Fibroblast of skin of left biceps (primary cell): Measurements from ENCODE around the gene OR5H15.
"Not testable (repeated sequence)": the region's sequence is repeated elsewhere in the genome, so short reads cannot be mapped to it uniquely, and the experiment has no call there.

Experiments
- DNase-seq, 2 experiments: peaks; one replicate each; pipeline ENCODE4 v3.0.0-alpha.2; 2013; ENCODE audit warnings: low read depth in 2 of 2

Gene OR5H15

DNA sequence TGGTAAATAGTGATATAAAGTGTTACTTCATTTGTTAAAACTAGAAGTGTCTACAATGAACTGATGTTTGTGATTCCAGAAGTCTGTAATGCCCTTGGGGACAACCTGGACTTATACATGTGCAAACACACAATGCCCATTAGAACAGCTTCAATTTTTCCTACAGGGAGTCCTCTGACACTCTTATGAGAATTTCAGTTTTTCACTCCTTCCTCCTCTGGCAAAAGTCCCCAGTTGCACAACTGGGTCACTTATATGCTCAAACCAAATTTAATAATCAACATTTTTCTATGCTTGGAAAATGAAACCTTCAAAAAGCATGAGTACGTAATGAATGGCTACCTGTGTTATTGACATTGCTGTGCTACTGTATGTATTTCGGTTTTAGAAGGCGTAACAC lies at the start of gene OR5H15:
Gene OR5H15 (plus strand): TSS at position 301 of the 400 bp plus-strand sequence. CDS start 2,004 bp downstream, outside the sequence.
- DNase-seq = no peak

DNA sequence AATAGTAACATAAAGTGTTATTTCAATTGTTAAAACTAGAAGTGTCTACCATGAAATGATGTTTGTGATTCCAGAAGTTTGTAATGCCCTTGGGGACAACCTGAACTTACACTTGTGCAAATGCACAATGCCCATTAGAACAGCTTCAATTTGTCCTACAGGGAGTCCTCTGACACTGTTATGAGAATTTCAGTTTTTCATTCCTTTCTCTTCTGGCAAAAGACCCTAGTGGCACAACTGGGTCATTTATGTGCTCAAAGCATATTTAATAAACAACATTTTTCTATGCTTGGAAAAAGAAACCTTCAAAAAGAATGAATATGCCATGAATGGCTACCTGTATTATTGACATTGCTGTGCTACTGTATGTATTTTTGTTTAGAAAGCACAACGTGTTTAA lies 36.1 kb upstream of the OR5H15 start, which contains the start of gene OR5H1:
Gene OR5H1 (plus strand): TSS at position 301 of the 400 bp plus-strand sequence. CDS start 1,977 bp downstream, outside the sequence.
- no peak for DNase-seq

DNA sequence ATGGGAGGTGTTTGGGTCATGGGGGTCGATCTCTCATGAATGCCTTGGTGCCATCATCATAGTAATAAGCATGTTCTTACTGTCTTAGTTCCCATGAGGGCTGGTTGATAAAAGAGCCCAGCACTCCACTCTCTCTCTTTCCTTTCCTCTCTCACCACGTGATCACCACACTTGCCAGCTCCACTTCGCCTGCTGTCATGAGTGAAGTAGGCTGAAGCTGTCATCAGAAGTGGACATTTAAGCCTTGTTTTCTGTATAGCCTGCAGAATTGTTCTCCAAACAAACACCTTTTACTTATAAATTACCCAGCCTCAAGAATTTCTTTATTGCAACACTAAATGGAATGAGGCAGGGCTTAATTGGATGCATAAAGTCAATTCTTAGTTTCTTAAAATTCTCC lies 29.9 kb upstream of the OR5H15 start:
- DNase-seq = no peak

DNA sequence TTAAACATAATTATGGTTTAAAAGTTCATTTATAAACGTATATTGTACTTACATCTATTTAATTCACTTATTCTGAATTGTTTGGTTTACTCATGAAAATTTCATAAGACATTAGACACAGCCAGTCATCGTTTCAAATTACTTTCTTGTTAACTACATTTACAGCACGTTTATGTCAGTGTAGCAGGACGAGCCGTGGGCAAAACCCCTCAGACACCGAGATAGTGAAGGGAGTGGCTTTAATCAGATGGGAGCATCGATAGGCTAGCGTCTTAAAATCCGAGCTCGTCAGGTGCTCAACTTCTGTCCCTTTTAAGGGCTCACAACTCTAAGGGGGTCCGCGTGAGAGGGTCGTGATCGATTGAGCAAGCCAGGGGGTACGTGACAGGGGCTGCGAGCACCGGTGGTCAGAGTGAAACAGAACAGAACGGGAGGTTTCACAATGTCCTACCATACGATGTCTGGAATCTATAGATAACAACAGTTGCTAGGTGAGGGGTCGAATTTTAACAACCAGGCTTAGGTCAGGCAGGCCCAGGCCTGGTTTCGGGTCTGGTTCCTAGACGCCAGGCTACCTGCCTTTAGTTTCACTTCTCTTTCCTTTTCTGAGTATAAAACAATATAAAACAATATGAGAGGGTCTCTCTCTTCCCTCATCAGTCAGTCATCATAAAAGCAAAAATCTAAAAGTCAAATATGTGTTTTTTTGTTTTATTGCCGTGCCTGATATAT lies 28.5 kb upstream of the OR5H15 start:
- not testable (repeated sequence) for DNase-seq

DNA sequence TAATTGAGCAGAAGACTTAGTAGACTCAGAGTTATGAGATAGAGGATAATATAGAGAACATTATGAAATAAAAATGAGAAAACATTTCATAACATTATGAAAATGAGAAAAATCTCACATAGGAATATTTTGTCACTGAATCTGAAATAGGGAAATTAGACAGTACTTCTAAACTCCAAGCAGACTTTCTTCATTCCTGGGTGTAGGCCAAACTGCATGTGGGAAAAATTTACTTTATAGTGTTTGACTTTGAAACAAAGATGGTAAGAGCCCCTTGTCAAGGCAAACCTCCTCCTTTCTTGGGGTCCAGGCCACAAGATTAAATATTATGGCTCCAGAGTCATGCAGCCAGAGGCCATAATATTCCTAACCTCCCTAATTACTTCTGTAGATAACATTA lies 26.0 kb upstream of the OR5H15 start:
- DNase-seq = no peak

DNA sequence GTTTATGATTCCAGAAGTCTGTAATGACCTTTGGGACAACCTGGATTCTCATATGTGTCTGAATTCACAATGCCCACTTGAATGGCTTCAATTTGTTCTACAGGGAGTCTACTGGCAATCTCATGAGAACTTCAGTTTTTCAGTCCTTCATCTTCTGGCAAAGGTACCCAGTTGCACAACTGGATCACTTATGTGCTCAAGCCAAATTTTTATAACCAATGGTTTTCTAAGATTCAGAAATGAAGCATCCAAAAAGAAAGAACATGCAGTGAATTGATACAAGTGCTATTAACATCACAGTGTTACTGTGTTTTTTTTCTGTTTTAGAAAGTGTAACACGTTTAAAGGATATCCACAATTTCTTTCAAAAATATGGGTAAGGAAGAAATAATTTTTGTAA lies 19.3 kb upstream of the OR5H15 start, which contains the start of gene OR5H14:
Gene OR5H14 (plus strand): TSS at position 301 of the 400 bp plus-strand sequence. CDS start 1,907 bp downstream, outside the sequence.
- no peak for DNase-seq

DNA sequence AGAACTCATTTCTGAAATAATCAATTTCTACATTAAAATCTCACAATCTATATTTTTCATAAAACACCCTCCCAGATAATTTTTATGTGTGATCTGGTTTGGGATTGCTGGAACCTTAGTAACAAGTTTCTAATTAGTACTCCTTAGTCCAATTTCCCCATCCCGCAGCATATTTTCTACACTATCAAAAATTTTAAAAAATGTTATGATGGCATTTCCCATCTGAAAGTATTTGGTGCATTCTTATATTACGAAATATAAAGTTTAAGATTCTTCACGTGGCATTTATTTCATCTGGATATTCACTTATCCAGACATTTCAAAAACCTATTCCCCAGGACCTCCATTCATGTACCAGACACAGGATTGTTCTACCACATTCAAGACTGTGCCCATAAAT lies 17.7 kb upstream of the OR5H15 start:
- DNase-seq = no peak

DNA sequence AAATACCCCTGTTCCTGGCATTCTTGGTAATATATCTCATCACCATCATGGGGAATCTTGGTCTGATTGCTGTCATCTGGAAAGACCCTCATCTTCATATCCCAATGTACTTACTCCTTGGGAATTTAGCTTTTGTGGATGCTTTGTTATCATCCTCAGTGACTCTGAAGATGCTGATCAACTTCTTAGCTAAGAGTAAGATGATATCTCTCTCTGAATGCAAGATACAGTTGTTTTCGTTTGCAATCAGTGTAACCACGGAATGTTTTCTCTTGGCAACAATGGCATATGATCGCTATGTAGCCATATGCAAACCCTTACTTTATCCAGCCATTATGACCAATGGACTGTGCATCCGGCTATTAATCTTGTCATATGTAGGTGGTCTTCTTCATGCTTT lies 17.0 kb upstream of the OR5H15 start:
- DNase-seq = not testable (repeated sequence)

DNA sequence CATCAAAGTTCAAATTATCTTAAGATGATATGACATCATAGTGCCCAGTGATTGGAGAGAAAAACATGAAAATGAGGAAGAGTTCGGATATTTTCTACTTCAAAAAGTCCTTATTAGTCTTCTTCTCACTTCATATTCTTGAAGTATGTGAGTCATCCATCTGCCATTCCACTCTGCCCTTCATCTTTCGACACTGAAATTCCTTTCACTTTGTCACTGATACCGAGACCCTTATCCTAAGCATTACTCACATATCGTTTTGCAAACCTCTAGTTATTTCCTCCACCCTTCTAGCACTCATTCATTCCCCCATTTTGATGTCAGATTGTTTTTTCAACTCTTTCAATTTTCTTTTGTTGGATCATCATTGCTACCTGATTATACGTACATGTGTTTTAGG lies 15.3 kb upstream of the OR5H15 start:
- DNase-seq = no peak

DNA sequence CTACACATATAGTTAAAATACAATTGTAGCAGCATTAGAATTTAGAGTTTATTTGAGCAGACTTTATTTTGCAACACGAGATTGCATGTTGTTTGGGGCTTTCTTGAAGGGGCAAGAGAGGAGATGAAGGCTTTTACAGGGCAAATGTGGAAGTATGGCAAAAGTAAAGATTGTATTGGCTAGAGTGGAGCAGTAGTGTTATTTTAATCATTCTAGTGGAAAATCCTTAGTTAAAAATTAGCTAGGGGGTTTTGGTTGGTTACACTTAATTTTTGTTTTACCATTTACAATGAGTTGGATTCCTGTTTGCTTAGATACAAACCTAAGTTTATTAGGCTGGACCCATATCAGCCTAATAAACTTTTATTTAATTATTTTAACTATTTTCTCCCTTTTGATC lies 4.6 kb downstream of the OR5H15 start:
- no peak for DNase-seq

DNA sequence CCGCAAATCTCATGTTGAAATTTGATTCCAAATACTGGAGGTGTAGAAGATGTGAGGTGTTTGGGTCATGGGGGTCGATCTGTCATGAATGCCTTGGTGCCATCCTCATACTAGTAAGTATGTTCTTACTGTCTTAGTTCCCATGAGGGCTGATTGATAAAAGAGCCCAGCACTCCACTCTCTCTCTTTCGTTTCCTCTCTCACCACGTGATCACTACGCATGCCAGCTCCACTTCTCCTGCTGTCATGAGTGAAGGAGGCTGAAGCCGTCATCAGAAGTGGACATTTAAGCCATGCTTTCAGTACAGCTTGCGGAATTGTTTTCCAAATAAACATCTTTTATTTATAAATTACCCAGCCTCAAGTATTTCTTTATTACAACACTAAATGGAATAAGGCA lies 6.1 kb downstream of the OR5H15 start:
- DNase-seq = no peak

DNA sequence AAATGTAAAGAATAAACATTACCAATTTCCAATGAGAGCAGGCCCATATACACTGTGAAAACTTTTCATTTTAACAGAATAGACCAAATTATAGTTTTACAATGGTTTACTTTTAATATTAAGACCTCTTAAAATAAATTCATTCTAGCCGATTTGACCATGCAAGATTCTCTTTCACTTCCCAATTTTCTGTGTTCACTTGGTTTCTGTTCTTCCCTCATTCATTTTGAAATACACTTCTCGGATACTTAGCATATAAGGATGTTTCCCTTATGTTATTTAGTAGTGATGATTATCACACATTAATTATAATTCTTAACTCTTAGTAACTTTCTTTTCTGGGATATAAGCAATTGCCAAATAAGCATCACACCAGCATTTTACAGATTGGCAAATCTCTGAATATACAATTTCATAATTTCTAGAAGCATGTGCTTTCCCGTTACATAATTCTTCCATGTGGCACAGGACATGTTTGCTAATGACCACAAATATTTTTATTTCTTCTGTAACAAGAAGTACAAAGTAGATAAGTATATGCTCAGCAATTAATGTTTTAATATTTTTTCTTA lies 13.9 kb downstream of the OR5H15 start:
- no peak for DNase-seq

DNA sequence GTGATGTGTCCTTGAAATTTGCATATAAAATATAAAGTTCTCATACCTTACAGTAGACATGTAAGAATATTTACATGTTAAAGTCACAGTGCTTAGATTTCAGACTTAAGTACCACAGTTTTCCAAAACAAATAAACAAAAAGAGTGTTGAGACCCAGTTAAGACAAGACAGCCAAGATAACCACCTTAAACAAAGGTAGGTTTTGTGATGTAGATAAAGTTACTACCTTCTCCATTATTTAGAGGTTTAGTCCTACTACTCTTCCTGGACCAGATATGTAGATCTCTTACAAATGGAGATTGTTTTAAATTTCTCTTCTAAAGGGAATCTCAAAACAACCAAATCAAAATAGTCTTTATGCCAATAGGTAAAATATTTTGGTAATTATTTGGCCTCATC lies 15.7 kb downstream of the OR5H15 start:
- no peak for DNase-seq

DNA sequence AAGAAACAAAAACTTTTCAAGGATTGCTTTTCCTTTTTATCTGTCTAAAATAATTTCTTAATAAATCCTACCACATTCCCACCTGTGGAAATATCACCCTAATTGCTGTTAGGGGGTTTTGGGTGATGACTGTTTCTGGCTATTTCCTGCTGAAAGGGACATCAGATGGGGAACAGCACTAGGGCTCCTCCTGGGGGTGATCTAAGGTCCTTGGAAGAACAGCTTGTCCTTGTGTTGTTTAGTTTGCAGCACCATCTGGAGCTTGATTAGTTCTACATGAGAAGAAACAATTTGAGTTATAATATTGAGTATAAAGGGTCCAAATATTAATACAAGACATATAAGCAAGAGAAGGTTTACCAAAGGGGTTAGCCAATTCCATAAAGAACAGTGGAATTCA lies 18.7 kb downstream of the OR5H15 start:
- no peak for DNase-seq

DNA sequence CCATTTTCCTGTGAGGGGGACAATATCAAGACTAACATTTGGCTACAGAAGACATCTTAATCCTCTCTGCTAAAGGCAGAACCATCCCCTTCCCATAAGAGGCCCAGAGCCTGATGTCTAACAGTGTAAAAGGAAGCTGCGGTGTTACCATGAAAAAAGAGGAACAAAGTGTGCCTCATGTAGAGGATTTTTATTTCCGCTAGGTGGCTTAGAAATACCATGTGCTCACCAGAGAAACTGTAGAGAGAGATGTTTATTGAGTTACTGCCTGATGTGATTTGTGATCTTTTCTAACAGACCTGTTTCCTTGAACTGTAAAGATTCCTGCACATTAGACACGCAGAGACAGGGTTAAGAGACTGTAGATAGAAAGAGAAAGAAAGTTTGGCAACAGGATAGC lies 22.0 kb downstream of the OR5H15 start:
- DNase-seq = no peak

DNA sequence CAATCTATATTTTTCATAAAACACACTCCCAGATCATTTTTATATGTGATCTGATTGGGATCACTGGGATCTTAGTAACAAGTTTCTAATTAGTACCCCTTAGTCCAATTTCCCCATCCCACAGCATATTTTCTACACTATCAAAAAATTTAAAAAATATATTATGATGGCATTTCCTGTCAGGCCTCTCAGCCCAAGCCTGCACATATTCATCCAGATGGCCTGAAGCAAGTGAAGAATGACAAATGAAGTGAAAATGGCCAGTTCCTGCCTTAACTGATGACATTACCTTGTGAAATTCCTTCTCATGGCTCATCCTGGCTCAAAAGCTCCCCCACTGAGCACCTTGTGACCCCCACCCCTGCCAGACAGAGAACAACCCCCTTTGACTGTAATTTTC lies 24.4 kb downstream of the OR5H15 start:
- DNase-seq = not testable (repeated sequence)

DNA sequence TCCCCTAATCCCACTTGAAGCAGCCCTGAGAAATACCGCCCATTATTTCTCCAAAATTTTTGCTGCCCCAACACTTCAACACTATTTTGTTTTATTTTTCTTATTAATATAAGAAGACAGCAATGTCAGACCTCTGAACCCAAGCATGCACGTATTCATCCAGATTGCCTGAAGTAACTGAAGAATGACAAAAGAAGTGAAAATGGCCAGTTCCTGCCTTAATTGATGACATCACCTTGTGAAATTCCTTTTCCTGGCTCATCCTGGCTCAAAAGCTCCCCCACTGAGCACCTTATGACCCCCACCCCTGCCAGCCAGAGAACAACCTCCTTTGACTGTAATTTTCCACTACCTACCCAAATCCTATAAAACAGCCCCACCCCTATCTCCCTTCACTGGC lies 29.8 kb downstream of the OR5H15 start:
- DNase-seq = not testable (repeated sequence)

DNA sequence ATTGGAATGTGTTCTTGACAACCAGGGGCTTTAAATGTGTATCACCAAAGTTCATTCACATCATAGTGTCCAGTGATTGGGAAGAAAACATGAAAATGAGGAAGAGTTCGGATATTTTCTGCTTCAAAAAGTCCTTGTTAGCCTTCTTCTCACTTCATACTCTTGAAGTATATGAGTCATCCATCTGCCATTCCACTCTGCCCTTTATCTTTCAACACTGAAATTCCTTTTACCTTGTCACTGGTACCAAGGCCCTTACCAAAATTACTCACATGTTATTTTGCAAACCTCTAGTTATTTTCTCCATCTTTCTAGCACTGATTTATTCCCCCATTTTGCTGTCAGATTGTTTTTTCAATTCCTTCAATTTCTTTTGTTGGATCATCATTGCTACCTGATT lies 32.5 kb downstream of the OR5H15 start:
- DNase-seq = no peak

DNA sequence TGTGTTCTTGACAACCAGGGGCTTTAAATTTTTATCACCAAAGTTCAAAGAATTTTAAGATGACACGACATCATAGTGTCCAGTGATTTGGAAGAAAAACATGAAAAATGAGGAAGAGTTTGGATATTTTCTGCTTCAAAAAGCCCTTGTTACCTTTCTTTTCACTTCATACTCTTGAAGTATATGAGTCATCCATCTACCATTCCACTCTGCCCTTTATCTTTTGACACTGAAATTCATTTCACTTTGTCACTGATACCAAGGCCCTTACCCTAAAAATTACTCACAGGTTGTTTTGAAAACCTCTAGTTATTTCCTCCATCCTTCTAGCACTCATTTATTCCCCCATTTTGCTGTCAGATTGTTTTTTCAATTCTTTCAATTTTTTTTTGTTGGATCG lies 42.7 kb downstream of the OR5H15 start:
- DNase-seq = no peak

DNA sequence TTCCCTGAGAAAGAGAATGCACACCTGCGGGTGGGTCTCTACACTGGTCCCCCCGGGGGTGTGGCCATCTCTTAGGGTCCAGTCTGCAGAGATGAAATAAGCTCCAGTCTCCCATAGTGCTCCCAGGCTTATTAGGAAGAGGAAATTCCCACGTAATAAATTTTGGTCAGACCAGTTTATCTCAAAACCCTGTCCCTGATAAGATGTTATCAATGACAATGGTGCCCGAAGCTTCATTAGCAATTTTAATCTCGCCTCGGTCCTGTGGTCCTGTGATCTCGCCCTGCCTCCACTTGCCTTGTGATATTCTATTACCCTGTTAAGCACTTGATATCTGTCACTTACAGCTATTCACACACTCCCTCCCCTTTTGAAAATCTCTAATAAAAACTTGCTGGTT lies 46.8 kb downstream of the OR5H15 start:
- no peak for DNase-seq

DNA sequence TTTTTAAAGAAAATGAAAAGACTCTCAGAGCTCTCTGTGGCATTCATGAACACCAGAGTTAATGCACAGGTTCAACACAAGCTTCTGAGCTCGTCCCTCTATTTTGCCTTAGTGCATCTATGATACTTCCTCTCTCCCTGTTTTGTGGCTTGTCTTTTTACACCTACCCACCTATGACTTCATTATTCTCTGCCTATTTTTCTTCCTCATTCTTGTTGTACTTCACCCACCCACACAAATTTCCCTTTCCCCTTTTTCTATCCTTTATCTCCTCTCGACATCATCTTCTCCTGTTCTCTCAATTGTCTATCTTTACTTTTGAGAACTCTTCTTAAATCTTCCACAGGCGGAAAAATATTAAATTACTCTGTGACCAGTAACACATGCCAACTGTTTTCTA lies 48.6 kb downstream of the OR5H15 start:
- no peak for DNase-seq
